Measurements from ENCODE around the gene CD22.

CD22 gene

GRCh38 chr19:35314031-35314430 is 15.0 kb upstream of the CD22 start:
- no peak overlapping the region for H3K4me3 ChIP-seq (ENCODE audit: low read depth, low read length)
- DNase-seq (ENCODE audit: low read depth) = no peak
- TF ChIP-seq POLR2A (IDR thresholded peaks at IDR 0.05; ENCODE audit: extremely low read depth, insufficient read length) (no peak), MYC (IDR thresholded peaks at IDR 0.05; ENCODE audit: low read depth, low read length) (no peak)
- TF ChIP-seq, protein P1, sequence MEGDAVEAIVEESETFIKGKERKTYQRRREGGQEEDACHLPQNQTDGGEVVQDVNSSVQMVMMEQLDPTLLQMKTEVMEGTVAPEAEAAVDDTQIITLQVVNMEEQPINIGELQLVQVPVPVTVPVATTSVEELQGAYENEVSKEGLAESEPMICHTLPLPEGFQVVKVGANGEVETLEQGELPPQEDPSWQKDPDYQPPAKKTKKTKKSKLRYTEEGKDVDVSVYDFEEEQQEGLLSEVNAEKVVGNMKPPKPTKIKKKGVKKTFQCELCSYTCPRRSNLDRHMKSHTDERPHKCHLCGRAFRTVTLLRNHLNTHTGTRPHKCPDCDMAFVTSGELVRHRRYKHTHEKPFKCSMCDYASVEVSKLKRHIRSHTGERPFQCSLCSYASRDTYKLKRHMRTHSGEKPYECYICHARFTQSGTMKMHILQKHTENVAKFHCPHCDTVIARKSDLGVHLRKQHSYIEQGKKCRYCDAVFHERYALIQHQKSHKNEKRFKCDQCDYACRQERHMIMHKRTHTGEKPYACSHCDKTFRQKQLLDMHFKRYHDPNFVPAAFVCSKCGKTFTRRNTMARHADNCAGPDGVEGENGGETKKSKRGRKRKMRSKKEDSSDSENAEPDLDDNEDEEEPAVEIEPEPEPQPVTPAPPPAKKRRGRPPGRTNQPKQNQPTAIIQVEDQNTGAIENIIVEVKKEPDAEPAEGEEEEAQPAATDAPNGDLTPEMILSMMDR (IDR thresholded peaks at IDR 0.05; ENCODE audit: low read depth, low read length) = no peak

GRCh38 chr19:35314858-35315470 is 14.0 kb upstream of the CD22 start:
- TF ChIP-seq, protein P1 (IDR thresholded peaks at IDR 0.05; ENCODE audit: low read depth, low read length) = no peak
- no peak for TF ChIP-seq MYC (IDR thresholded peaks at IDR 0.05; ENCODE audit: low read depth, low read length)
- no peak for TF ChIP-seq POLR2A (IDR thresholded peaks at IDR 0.05; ENCODE audit: extremely low read depth, insufficient read length)
- TF ChIP-seq MAX (IDR thresholded peaks at IDR 0.05; ENCODE audit: low read depth, low read length) = no peak
- no peak for DNase-seq (ENCODE audit: low read depth)
- H3K4me3 ChIP-seq (ENCODE audit: low read depth, low read length) = no peak overlapping the region

GRCh38 chr19:35315883-35316282 is 13.1 kb upstream of the CD22 start:
- no peak for DNase-seq (ENCODE audit: low read depth)
- TF ChIP-seq MAX (IDR thresholded peaks at IDR 0.05; ENCODE audit: low read depth, low read length) (no peak), MYC (IDR thresholded peaks at IDR 0.05; ENCODE audit: low read depth, low read length) (no peak), POLR2A (IDR thresholded peaks at IDR 0.05; ENCODE audit: extremely low read depth, insufficient read length) (no peak)
- TF ChIP-seq, protein P1 (IDR thresholded peaks at IDR 0.05; ENCODE audit: low read depth, low read length) = no peak
- H3K4me3 ChIP-seq (ENCODE audit: low read depth, low read length) = no peak overlapping the region

GRCh38 chr19:35316560-35316959 is 12.4 kb upstream of the CD22 start:
- no peak for TF ChIP-seq MAX (IDR thresholded peaks at IDR 0.05; ENCODE audit: low read depth, low read length)
- TF ChIP-seq, protein P1 (IDR thresholded peaks at IDR 0.05; ENCODE audit: low read depth, low read length) = no peak
- no peak for TF ChIP-seq MYC (IDR thresholded peaks at IDR 0.05; ENCODE audit: low read depth, low read length)
- TF ChIP-seq POLR2A (IDR thresholded peaks at IDR 0.05; ENCODE audit: extremely low read depth, insufficient read length) = no peak
- H3K4me3 ChIP-seq (ENCODE audit: low read depth, low read length) = no peak overlapping the region
- no peak for DNase-seq (ENCODE audit: low read depth)

- H3K4me3 ChIP-seq (ENCODE audit: low read depth, low read length) = no peak overlapping the region
- no peak for DNase-seq (ENCODE audit: low read depth)
- TF ChIP-seq POLR2A (IDR thresholded peaks at IDR 0.05; ENCODE audit: extremely low read depth, insufficient read length) (no peak), MYC (IDR thresholded peaks at IDR 0.05; ENCODE audit: low read depth, low read length) (no peak), MAX (IDR thresholded peaks at IDR 0.05; ENCODE audit: low read depth, low read length) (no peak)
- TF ChIP-seq, protein P1 (IDR thresholded peaks at IDR 0.05; ENCODE audit: low read depth, low read length) = no peak
These were observed 11.4 kb upstream of the CD22 start for GRCh38 chr19:35317464-35318043.
